Measurements from ENCODE around the gene RIMBP2. TPM values are rescaled to one million over a fixed set of nuclear protein-coding genes. Genes with fewer than 3 reads are reported as not detected.
"Not testable (repeated sequence)": the region's sequence is repeated elsewhere in the genome, so short reads cannot be mapped to it uniquely, and the experiment has no call there.

The RIMBP2 gene
- total and polyA plus RNA-seq, 2 donors = 0.47 to 0.78 TPM

DNA sequence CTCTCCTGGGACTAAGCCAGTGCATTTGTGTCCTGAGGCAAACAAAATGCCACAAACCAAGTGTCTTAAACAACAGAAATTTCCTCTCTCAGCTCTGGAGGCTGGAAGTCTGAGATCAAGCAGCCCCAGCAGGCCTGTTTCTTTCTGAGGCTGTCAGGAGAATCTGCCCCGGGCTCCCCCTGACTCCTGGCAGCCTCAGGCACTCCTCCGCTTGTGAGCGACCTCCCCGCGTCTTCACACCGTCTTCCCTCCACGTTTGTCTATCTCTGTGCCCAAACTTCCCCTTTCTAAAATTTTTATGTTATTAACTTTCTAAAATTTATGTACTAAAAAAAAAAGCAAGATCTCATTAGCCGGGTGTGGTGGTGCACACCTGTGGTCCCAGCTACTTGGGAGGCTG is 59.7 kb downstream of the RIMBP2 start:
- Histone ChIP-seq H3K9me3 (ENCODE audit: control insufficient read depth in 2 of 2, insufficient read depth in 1 of 2, low read length in 1 of 2) (no peaks in the 10 kb centered on the region), H3K27me3 (ENCODE audit: control insufficient read depth in 2 of 2, insufficient read depth in 1 of 2, low read length in 1 of 2) (no peaks in the 10 kb centered on the region), H3K27ac (ENCODE audit: low read depth in 1 of 2, low read length in 1 of 2) (no peak overlapping the region), H3K36me3 (ENCODE audit: control insufficient read depth in 2 of 2, insufficient read depth in 2 of 2, low read length in 1 of 2) (no peaks in the 10 kb centered on the region), H3K4me3 (ENCODE audit: low read length in 2 of 2) (no peak overlapping the region), H3K4me1 (ENCODE audit: control insufficient read depth in 2 of 2, insufficient read depth in 2 of 2, low read length in 2 of 2) (no peaks in the 10 kb centered on the region)
- no peak for DNase-seq (ENCODE audit: low read depth in 6 of 9, low spot score in 9 of 9)
- 47% methylated on average over 8 of the region's 8 CpGs for WGBS

DNA sequence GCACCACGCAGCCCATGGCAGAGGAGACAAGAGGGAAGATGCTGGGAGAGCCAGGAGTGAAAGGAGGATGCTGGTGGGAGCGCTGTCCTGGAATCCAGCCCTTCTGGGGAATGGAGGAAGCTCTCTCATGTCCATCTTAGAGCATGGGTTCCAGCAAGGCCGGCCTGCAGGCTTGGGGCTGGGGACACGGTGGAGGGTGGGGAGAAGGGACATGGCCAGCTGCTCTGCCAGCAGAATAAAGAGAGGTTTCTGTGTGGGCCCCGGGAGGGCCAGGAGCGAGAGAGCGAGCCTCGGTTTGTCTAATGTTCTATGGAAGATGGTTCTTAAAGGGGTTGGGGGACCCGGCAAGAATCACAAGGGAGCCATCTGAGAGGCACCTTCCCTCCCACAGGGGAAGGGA is 60.2 kb downstream of the RIMBP2 start:
- Histone ChIP-seq H3K27me3 (ENCODE audit: control insufficient read depth in 2 of 2, insufficient read depth in 1 of 2, low read length in 1 of 2) (no peaks in the 10 kb centered on the region), H3K27ac (ENCODE audit: low read depth in 1 of 2, low read length in 1 of 2) (no peak overlapping the region), H3K4me1 (ENCODE audit: control insufficient read depth in 2 of 2, insufficient read depth in 2 of 2, low read length in 2 of 2) (no peaks in the 10 kb centered on the region), H3K4me3 (ENCODE audit: low read length in 2 of 2) (no peak overlapping the region), H3K36me3 (ENCODE audit: control insufficient read depth in 2 of 2, insufficient read depth in 2 of 2, low read length in 1 of 2) (no peaks in the 10 kb centered on the region), H3K9me3 (ENCODE audit: control insufficient read depth in 2 of 2, insufficient read depth in 1 of 2, low read length in 1 of 2) (no peaks in the 10 kb centered on the region)
- DNase-seq (ENCODE audit: low read depth in 6 of 9, low spot score in 9 of 9) = no peak
- 94% methylated on average over 9 of the region's 9 CpGs for WGBS

DNA sequence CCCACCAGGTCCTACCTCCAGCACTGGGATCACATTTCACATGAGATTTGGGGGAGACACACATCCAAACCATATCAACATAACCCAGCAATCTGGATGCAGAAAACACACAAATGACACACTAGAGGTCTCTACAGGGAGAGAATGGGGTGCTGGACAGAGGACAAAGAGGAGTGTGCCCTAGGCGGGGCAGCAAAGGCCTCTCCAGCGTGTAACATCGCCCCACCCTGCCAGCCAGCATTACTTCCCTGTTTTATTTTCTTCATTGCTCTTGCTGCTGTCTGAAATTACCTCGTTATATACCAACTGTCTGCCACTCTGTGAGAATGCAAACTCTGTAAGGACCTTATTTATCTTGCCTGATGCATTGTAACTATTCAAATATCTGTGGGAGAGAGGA is 61.1 kb downstream of the RIMBP2 start:
- Histone ChIP-seq H3K36me3 (ENCODE audit: control insufficient read depth in 2 of 2, insufficient read depth in 2 of 2, low read length in 1 of 2) (no peaks in the 10 kb centered on the region), H3K27me3 (ENCODE audit: control insufficient read depth in 2 of 2, insufficient read depth in 1 of 2, low read length in 1 of 2) (no peaks in the 10 kb centered on the region), H3K4me1 (ENCODE audit: control insufficient read depth in 2 of 2, insufficient read depth in 2 of 2, low read length in 2 of 2) (no peaks in the 10 kb centered on the region), H3K9me3 (ENCODE audit: control insufficient read depth in 2 of 2, insufficient read depth in 1 of 2, low read length in 1 of 2) (no peaks in the 10 kb centered on the region), H3K4me3 (ENCODE audit: low read length in 2 of 2) (no peak overlapping the region), H3K27ac (ENCODE audit: low read depth in 1 of 2, low read length in 1 of 2) (no peak overlapping the region)
- 73% methylated on average over 4 of the region's 4 CpGs for WGBS
- no peak for DNase-seq (ENCODE audit: low read depth in 6 of 9, low spot score in 9 of 9)

DNA sequence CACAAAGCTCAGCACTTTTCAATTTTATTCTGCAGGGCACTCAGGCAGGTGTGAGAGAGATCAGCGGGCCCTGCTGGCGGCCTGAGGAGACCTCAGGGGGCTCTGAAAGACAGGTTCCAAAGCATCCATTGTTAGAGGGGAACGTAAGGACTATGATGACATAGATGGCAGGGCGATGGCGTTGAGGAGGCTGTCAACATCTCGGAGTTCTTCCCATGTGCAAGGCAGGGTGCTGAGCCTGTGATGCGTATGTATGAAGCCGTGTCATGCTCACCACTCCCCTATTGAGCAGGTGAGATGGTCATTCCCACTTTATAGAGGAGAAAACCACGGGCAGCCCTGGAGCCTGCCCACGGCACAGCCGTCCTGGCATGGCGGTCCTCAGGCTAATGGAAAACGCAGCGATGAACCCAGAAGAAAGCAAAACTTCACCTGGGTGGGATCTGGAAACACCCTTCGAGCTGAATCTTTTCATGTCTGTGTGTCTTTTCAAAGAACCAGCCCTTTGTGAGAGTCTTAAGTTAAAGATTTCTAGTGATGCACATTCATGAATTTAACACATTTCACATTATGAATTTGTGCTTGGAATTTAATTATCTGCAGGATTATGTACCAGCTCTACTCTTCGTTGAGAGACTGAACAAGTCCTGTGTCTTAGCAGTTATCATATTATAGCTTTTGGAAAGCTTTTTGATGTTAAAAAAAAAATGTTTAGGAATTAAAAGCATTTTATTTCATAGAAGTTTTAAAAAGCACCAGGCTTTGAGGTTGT is 64.7 kb downstream of the RIMBP2 start:
- H3K27ac ChIP-seq (ENCODE audit: low read depth in 1 of 2, low read length in 1 of 2) = no peak overlapping the region
- no peaks in the 10 kb centered on the region for H3K4me1 ChIP-seq (ENCODE audit: control insufficient read depth in 2 of 2, insufficient read depth in 2 of 2, low read length in 2 of 2)
- H3K36me3 ChIP-seq (ENCODE audit: control insufficient read depth in 2 of 2, insufficient read depth in 2 of 2, low read length in 1 of 2) = no peaks in the 10 kb centered on the region
- H3K9me3 ChIP-seq (ENCODE audit: control insufficient read depth in 2 of 2, insufficient read depth in 1 of 2, low read length in 1 of 2) = no peaks in the 10 kb centered on the region
- no peak overlapping the region for H3K4me3 ChIP-seq (ENCODE audit: low read length in 2 of 2)
- WGBS = 92% methylated on average over 16 of the region's 16 CpGs
- DNase-seq (ENCODE audit: low read depth in 6 of 9, low spot score in 9 of 9) = no peak
- H3K27me3 ChIP-seq (ENCODE audit: control insufficient read depth in 2 of 2, insufficient read depth in 1 of 2, low read length in 1 of 2) = no peaks in the 10 kb centered on the region

DNA sequence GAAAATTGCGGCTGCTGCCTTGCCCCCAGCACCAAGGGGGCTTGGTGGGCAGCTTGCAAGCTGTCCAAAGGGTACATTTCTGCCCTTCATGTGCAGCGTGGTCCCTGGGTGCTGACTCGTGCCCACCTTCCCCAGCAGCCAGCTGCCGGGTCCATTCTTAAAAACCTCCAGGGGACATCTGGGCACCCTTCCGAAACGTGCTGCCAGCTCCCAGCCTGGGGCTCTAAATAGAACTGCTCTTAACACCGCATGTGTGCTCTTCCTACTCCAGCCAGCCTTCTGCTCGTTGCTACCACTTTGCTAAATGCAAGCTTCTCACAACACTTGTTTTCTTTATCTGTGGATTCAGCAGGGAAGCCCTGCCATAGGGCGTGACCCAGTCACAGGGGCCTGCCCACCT is 66.0 kb downstream of the RIMBP2 start:
- no peaks in the 10 kb centered on the region for H3K27me3 ChIP-seq (ENCODE audit: control insufficient read depth in 2 of 2, insufficient read depth in 1 of 2, low read length in 1 of 2)
- no peaks in the 10 kb centered on the region for H3K4me1 ChIP-seq (ENCODE audit: control insufficient read depth in 2 of 2, insufficient read depth in 2 of 2, low read length in 2 of 2)
- H3K27ac ChIP-seq (ENCODE audit: low read depth in 1 of 2, low read length in 1 of 2) = no peak overlapping the region
- no peaks in the 10 kb centered on the region for H3K9me3 ChIP-seq (ENCODE audit: control insufficient read depth in 2 of 2, insufficient read depth in 1 of 2, low read length in 1 of 2)
- WGBS = 87% methylated on average over 9 of the region's 9 CpGs
- no peak for DNase-seq (ENCODE audit: low read depth in 6 of 9, low spot score in 9 of 9)
- no peak overlapping the region for H3K4me3 ChIP-seq (ENCODE audit: low read length in 2 of 2)
- H3K36me3 ChIP-seq (ENCODE audit: control insufficient read depth in 2 of 2, insufficient read depth in 2 of 2, low read length in 1 of 2) = no peaks in the 10 kb centered on the region

DNA sequence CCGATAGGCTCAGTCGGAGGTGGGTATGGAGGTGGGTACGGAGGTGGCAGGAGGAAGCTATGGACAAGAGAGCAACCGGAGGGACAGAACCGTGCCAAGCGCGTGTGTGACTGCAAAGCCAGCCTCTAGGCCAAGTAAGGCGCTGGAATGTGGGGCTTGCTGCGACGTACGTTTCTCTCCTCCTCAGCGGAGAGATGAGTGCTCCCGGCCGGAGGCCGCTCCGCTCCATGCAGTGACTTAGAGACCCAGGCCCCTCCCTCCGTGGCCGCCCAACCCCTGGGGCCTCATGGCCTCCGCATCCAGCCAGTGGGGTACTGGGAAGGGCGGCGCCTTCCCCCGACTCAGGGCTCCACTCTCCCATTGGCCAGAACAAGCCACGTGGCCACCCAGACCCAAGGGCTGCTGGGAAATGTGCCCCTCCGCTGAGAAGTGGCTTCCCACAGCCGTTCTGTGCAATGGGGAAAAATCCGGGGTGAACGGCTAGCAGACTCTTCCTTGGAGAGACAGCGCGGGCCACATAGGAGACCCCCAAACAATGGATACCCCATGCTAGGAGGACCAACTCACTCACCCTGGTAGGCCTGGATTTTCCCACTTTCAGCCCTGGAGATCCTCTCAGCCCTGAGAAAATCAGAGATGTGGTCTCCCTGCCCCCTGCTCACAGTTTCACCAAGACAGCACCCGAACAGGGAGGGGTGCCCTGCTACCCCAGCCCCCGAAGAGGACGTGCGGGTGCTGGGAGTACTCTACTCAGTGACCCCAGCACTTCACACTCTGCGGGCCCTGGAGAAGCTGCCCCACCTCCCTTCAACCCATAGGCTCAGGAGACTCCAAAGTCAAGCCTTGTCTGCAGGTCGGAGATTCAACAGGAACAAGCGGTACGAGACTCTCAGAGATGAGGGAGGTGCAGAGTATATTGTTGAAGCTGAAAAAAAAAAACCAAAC is 66.7 kb downstream of the RIMBP2 start:
- WGBS = 97% methylated on average over 37 of the region's 37 CpGs
- no peaks in the 10 kb centered on the region for H3K9me3 ChIP-seq (ENCODE audit: control insufficient read depth in 2 of 2, insufficient read depth in 1 of 2, low read length in 1 of 2)
- H3K4me3 ChIP-seq (ENCODE audit: low read length in 2 of 2) = no peak overlapping the region
- no peaks in the 10 kb centered on the region for H3K4me1 ChIP-seq (ENCODE audit: control insufficient read depth in 2 of 2, insufficient read depth in 2 of 2, low read length in 2 of 2)
- no peak for DNase-seq (ENCODE audit: low read depth in 6 of 9, low spot score in 9 of 9)
- no peaks in the 10 kb centered on the region for H3K27me3 ChIP-seq (ENCODE audit: control insufficient read depth in 2 of 2, insufficient read depth in 1 of 2, low read length in 1 of 2)
- H3K36me3 ChIP-seq (ENCODE audit: control insufficient read depth in 2 of 2, insufficient read depth in 2 of 2, low read length in 1 of 2) = no peaks in the 10 kb centered on the region
- H3K27ac ChIP-seq (ENCODE audit: low read depth in 1 of 2, low read length in 1 of 2) = no peak overlapping the region

DNA sequence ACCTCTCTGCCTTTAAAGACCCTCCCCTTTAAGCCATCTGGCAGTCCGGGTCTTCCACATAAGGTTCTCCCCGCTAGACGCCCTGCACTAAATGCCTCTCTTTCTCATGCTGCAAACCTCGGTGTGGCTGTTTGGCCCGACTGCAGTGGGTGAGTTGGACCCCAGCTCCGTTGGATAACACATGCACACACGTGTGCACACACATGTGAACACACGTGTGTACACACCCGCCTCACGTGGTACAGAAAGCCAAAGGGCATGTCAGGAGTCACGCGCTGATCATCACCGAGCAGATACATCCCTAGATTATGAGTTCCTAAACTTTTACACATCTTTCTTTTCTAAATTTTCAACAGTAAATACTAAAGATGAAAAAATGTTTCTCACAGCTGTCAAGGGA is 68.3 kb downstream of the RIMBP2 start:
- Histone ChIP-seq H3K27me3 (ENCODE audit: control insufficient read depth in 2 of 2, insufficient read depth in 1 of 2, low read length in 1 of 2) (no peaks in the 10 kb centered on the region), H3K4me3 (ENCODE audit: low read length in 2 of 2) (no peak overlapping the region), H3K27ac (ENCODE audit: low read depth in 1 of 2, low read length in 1 of 2) (no peak overlapping the region), H3K36me3 (ENCODE audit: control insufficient read depth in 2 of 2, insufficient read depth in 2 of 2, low read length in 1 of 2) (no peaks in the 10 kb centered on the region), H3K4me1 (ENCODE audit: control insufficient read depth in 2 of 2, insufficient read depth in 2 of 2, low read length in 2 of 2) (no peaks in the 10 kb centered on the region), H3K9me3 (ENCODE audit: control insufficient read depth in 2 of 2, insufficient read depth in 1 of 2, low read length in 1 of 2) (no peaks in the 10 kb centered on the region)
- DNase-seq (ENCODE audit: low read depth in 6 of 9, low spot score in 9 of 9) = no peak
- WGBS = 93% methylated on average over 13 of the region's 13 CpGs

DNA sequence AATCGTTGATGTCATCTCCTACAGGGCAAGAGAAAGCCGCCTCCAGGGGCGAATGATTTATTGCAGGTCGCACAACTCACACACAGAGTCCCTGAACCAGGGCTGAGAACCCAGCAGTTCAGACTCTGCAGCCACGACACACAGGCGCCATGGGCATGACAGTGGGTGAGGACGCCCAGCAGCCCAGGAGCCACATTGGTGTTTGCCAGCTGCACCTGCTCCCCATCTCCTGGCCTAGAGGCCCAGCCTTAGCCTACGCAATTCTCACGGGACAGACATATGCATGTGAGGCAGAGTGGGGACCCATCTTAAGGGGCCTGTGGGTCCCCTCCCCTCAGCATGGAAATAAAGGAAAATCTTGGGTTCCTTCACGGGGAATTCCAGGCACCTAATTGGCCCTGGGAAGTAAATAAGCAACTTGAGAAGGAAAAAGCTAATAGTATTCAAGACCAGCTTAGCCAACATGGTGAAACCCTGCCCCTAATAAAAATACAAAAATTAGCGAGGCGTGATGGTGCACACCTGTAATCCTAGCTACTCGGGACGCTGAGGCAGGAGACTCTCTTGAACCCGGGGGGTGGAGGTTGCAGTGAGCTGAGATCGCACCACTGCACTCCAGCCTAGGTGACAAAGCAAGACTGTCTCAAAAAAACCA is 69.3 kb downstream of the RIMBP2 start:
- WGBS = 90% methylated on average over 16 of the region's 16 CpGs
- Histone ChIP-seq H3K36me3 (ENCODE audit: control insufficient read depth in 2 of 2, insufficient read depth in 2 of 2, low read length in 1 of 2) (no peaks in the 10 kb centered on the region), H3K9me3 (ENCODE audit: control insufficient read depth in 2 of 2, insufficient read depth in 1 of 2, low read length in 1 of 2) (no peaks in the 10 kb centered on the region), H3K27me3 (ENCODE audit: control insufficient read depth in 2 of 2, insufficient read depth in 1 of 2, low read length in 1 of 2) (no peaks in the 10 kb centered on the region), H3K4me1 (ENCODE audit: control insufficient read depth in 2 of 2, insufficient read depth in 2 of 2, low read length in 2 of 2) (no peaks in the 10 kb centered on the region), H3K27ac (ENCODE audit: low read depth in 1 of 2, low read length in 1 of 2) (no peak overlapping the region), H3K4me3 (ENCODE audit: low read length in 2 of 2) (no peak overlapping the region)
- DNase-seq (ENCODE audit: low read depth in 6 of 9, low spot score in 9 of 9) = no peak

DNA sequence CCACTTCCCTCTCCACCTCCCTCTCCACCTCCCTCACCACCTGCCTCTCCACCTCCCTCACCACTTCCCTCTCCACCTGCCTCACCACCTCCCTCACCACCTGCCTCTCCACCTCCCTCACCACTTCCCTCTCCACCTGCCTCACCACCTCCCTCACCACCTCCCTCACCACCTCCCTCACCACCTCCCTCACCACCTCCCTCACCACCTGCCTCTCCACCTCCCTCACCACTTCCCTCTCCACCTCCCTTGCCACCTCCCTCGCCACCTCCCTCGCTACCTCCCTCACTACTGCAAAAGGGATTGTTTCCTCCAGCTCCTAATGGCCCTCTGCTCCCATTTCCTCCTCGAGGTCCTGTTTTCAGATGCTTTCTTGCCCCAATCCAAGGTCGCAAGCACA is 69.9 kb downstream of the RIMBP2 start:
- H3K4me1 ChIP-seq (ENCODE audit: control insufficient read depth in 2 of 2, insufficient read depth in 2 of 2, low read length in 2 of 2); H3K36me3 ChIP-seq (ENCODE audit: control insufficient read depth in 2 of 2, insufficient read depth in 2 of 2, low read length in 1 of 2); H3K27me3 ChIP-seq (ENCODE audit: control insufficient read depth in 2 of 2, insufficient read depth in 1 of 2, low read length in 1 of 2); H3K9me3 ChIP-seq (ENCODE audit: control insufficient read depth in 2 of 2, insufficient read depth in 1 of 2, low read length in 1 of 2); H3K4me3 ChIP-seq (ENCODE audit: low read length in 2 of 2); DNase-seq (ENCODE audit: low read depth in 6 of 9, low spot score in 9 of 9); H3K27ac ChIP-seq (ENCODE audit: low read depth in 1 of 2, low read length in 1 of 2): not testable (repeated sequence)
- 87% methylated on average over 4 of the region's 4 CpGs for WGBS

Measured in thymus (tissue), 11 donors.